ENCODE measurements around the gene LRRK2. TPM values are rescaled to one million over a fixed set of nuclear protein-coding genes. Genes with fewer than 3 reads are reported as not detected.

The LRRK2 gene
- total RNA-seq, 1 donor from 2014 or later: 0.52 TPM

DNA sequence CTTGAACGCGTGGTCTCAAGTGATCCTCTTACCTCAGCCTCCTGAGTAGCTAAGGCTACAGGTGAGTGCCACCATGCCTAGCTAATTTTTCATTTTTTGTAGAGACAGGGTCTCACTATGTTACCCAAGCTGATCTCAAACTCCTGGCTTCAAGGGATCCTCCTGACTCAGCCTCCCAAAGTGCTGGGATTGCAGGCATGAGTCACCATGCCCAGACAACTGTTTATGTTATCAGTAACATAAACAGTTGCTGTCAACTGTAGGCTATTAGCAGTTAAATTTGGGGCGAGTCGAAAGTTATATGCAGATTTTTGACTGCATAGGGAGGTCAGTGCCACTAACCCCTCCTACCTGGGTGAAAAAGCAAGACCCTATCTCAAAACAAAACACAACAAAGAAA, 26.2 kb upstream of the LRRK2 start:
- DNase-seq (ENCODE audit: low read depth): no peak
- TF ChIP-seq, protein P1, sequence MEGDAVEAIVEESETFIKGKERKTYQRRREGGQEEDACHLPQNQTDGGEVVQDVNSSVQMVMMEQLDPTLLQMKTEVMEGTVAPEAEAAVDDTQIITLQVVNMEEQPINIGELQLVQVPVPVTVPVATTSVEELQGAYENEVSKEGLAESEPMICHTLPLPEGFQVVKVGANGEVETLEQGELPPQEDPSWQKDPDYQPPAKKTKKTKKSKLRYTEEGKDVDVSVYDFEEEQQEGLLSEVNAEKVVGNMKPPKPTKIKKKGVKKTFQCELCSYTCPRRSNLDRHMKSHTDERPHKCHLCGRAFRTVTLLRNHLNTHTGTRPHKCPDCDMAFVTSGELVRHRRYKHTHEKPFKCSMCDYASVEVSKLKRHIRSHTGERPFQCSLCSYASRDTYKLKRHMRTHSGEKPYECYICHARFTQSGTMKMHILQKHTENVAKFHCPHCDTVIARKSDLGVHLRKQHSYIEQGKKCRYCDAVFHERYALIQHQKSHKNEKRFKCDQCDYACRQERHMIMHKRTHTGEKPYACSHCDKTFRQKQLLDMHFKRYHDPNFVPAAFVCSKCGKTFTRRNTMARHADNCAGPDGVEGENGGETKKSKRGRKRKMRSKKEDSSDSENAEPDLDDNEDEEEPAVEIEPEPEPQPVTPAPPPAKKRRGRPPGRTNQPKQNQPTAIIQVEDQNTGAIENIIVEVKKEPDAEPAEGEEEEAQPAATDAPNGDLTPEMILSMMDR (conservative IDR thresholded peaks at IDR 0.05; ENCODE audit: low read depth, low read length): no peak
- H3K4me3 ChIP-seq (ENCODE audit: low read depth, low read length): no peak overlapping the region

DNA sequence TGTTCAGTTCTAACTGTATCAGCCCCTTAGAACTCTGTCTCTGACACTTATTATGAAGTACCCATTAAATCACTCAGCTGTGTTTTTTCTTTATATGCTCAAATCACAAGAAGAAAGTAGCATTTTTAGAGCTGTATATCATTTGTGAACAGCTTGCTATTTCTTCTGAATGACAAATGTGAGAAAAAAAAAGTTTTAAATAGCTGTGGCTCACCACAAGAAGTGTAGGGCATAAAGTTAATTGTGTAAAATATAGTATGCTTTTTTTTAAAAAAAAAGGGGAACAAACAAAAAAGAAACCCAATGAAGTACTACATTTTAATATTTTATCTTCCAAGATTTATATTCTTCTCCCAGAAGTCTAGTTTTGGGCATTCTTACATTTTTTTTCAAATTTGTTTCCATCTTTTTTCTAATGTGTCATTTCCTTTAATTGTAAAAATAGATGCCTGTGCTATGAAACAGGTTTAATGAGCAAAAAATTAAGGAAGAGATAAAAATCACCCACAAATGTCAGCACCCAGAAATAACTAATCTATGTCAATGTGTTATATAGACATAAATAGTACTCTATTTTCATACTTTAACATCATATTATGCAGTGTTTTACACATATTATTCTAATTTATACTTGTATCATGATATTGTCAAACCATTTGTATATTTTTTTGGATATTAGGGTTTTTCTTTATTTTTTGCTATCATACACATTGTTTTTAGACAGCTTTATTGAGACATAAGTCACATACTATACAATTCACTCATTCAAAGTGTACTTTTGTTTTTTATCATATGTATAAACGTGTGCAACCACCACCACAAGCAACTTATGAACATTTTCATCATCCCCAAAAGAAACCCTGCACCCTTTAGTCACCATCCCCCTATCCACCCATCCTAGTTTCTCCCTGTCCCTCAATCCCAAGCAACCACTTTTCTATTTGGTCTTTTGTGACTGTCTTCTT, 22.4 kb upstream of the LRRK2 start:
- no peak overlapping the region for H3K4me3 ChIP-seq (ENCODE audit: low read depth, low read length)
- DNase-seq (ENCODE audit: low read depth): no peak
- TF ChIP-seq, protein P1 (conservative IDR thresholded peaks at IDR 0.05; ENCODE audit: low read depth, low read length): no peak

DNA sequence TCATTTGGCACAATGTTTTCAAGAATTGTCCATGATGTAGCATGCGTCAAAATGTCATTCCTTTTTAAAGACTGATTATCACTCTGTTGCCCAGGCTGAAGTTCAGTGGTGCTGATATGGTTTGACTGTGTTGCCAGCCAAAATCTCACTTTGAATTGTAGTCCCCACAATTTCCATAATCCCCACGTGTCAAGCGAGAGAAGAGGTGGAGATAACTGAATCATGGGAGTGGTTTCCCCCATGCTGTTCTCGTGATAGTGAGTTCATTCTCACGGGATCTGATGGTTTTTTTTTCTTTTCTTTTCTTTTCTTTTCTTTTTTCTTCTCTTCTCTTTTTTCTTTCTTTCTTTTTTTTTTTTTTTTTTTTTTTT, 21.8 kb upstream of the LRRK2 start:
- DNase-seq (ENCODE audit: low read depth): no peak
- TF ChIP-seq, protein P1 (conservative IDR thresholded peaks at IDR 0.05; ENCODE audit: low read depth, low read length): no peak
- no peak overlapping the region for H3K4me3 ChIP-seq (ENCODE audit: low read depth, low read length)

DNA sequence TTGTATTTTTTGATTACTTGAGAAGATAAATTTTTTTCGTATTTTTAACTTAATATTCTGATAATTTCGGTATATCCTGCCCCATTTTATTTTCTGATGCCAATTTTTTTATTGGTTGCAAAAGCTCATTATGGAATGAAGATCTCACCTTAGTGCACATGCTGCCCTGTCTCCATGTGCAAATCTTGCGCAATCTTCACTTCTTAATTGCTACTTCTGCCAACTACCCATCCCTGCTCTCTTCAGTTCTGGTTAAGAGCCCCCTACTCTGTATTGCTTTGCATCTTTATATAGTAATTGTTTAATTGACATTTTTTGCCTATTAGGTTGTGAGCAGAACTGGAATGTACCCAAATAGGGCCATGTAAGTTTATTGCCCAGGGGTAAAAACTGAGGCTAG, 20.5 kb upstream of the LRRK2 start:
- H3K4me3 ChIP-seq (ENCODE audit: low read depth, low read length): no peak overlapping the region
- TF ChIP-seq, protein P1 (conservative IDR thresholded peaks at IDR 0.05; ENCODE audit: low read depth, low read length): no peak
- no peak for DNase-seq (ENCODE audit: low read depth)

DNA sequence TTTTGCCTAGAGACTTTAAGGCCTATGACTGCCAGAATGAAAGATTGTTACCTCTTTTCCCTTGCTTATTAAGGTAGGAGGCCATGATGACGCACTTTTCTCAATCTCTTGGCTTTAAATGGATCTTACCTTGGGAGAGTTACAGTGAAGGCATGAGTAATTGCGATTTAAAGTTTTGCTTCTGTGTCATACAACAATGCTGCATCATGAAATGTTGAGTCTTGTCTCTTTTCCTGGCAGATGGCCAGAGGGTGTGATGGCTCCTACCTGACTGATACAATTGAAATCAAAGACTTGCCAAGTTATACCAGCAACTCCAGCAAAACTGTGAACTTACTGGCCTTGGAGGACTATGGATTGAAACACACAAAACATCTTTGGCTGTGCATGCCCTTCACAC, 17.2 kb upstream of the LRRK2 start:
- DNase-seq (ENCODE audit: low read depth): no peak
- no peak overlapping the region for H3K4me3 ChIP-seq (ENCODE audit: low read depth, low read length)
- TF ChIP-seq, protein P1 (conservative IDR thresholded peaks at IDR 0.05; ENCODE audit: low read depth, low read length): no peak

DNA sequence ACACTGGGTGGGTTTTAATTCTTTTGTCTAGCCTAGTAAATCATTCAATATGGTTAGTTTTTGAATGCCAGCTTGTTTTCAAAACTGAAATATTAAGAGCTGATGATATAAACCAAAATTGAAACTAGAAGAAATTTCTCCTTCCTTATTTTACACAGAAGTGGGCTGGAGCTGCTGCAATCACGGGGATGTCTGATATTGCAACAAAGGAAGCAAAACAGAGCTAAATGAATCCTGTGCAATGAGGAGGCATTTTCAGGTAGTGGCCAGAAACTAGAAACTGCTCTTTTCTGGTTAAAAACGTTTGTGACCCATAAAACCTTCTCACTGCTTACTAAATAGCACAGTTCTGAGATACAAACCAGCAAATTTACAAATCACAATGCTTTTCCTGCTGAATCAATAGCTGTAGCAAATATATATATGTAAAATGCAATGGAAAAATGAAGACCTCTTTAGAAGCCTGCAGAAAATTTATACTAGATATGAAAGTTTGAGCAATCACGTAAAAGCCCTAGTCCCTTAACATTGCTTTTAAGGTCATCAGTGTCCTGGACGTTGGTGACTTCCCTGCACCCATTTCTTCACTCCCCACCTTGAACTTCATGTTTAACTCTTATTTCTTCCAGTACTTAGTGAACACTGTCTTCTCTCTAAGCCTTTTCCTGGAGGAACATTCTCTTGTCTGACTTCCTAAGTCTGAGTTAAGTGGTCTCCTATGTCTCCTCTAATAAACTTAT, 15.9 kb upstream of the LRRK2 start:
- DNase-seq (ENCODE audit: low read depth): no peak
- no peak overlapping the region for H3K4me3 ChIP-seq (ENCODE audit: low read depth, low read length)
- TF ChIP-seq, protein P1 (conservative IDR thresholded peaks at IDR 0.05; ENCODE audit: low read depth, low read length): no peak

Data from epithelial cell of proximal tubule (primary cell).